Measurements from ENCODE around the gene EFCAB7. TPM values are rescaled to one million over a fixed set of nuclear protein-coding genes. Genes with fewer than 3 reads are reported as not detected.

Gene EFCAB7
- 10 to 100 TPM in 3 of 9 donors, 1 to 10 TPM in 6; 2.5 to 16.7 (median 5.2) TPM for total RNA-seq
- polyA plus RNA-seq: 10 to 100 TPM in 1 of 3 donors, 1 to 10 TPM in 2; 4.5 to 13.5 (median 7.3) TPM
- long read RNA-seq, donor 1, partial matches to known transcripts: 0 of 1 reads
- long read RNA-seq, donor 1, other reads (novel, unspliced or antisense): 0 of 1 reads
- long read RNA-seq, donor 2, partial matches to known transcripts: 0 of 1 reads
- long read RNA-seq, donor 2, other reads (novel, unspliced or antisense): 0 of 1 reads
- long read RNA-seq, donor 3, partial matches to known transcripts: 0 of 1 reads
- long read RNA-seq, donor 3, other reads (novel, unspliced or antisense): 0 of 1 reads
- long read RNA-seq, donor 4, partial matches to known transcripts: 1 of 5 reads
- long read RNA-seq, donor 4, other reads (novel, unspliced or antisense): 1 of 5 reads
- long read RNA-seq, donor 5, transcript EFCAB7-201 (14 exons, 2,313 nt): major isoform, 8 of 10 reads
- long read RNA-seq, donor 5, partial matches to known transcripts: 0 of 10 reads
- long read RNA-seq, donor 5, other reads (novel, unspliced or antisense): 2 of 10 reads
- long read RNA-seq, donor 6, partial matches to known transcripts: 3 of 5 reads
- long read RNA-seq, donor 6, other reads (novel, unspliced or antisense): 0 of 5 reads
- long read RNA-seq, donor 7: 0 reads
- long read RNA-seq, donor 8, partial matches to known transcripts: 0 of 3 reads
- long read RNA-seq, donor 8, other reads (novel, unspliced or antisense): 0 of 3 reads
- long read RNA-seq, donor 9: 0 reads
- long read RNA-seq, donor 10: 0 reads

- intact Hi-C loops (cut with DNase I): no loop called here
- no peaks in the 10 kb centered on the region for H3K9me3 ChIP-seq (replicated peaks in 1 of 3)
- H3K36me3 ChIP-seq (replicated peaks in 1 of 2): no peaks in the 10 kb centered on the region
- peaks cover 10 to 19% of the 10 kb centered on the region in 2 donors for H3K4me1 ChIP-seq (replicated peaks in 1 of 2)
- H3K4me3 ChIP-seq: peak within 1 kb of the TSS; percentile 35 to 58 (median 46)
- no peaks in the 10 kb centered on the region for H3K27me3 ChIP-seq
- H3K27ac ChIP-seq: peak within 1 kb of the TSS; percentile 32 to 96 (median 81)
- 0% methylated on average over 39 to 50 of the region's 50 CpGs for WGBS, 4 donors
- TF ChIP-seq CTCF (IDR thresholded peaks at IDR 0.05): no peak
- TF ChIP-seq POLR2A (IDR thresholded peaks at IDR 0.05): peak; percentile 1 to 68
- DNase-seq: peak; percentile 85 to 96 (median 92)
These were observed at the start of gene EFCAB7, which contains the start of gene ITGB3BP for GRCh38 chr1:63522891-63523728. Gene EFCAB7 (plus strand): TSS chr1:63523525. CDS start chr1:63525573, 2,048 bp downstream. Gene ITGB3BP (minus strand): TSS chr1:63523225. CDS start chr1:63523133, 92 bp downstream.

GRCh38 chr1:63475761-63476160 is 47.6 kb upstream of the EFCAB7 start:
- Histone ChIP-seq H3K27ac (no peak overlapping the region), H3K36me3 (replicated peaks in 1 of 2) (no peaks in the 10 kb centered on the region), H3K4me3 (no peak overlapping the region), H3K4me1 (replicated peaks in 1 of 2) (no peaks in the 10 kb centered on the region), H3K9me3 (replicated peaks in 1 of 3) (no peaks in the 10 kb centered on the region), H3K27me3 (no peaks in the 10 kb centered on the region)
- TF ChIP-seq CTCF (IDR thresholded peaks at IDR 0.05) (no peak), POLR2A (IDR thresholded peaks at IDR 0.05) (no peak)
- intact Hi-C loops (cut with DNase I): no loop called here
- no peak for DNase-seq
- WGBS, 4 donors: 77 to 95% (median 89%) methylated on average over 7 of the region's 7 CpGs

- intact Hi-C loops (cut with DNase I): no loop called here
- no peak overlapping the region for H3K27ac ChIP-seq
- no peaks in the 10 kb centered on the region for H3K9me3 ChIP-seq (replicated peaks in 1 of 3)
- DNase-seq: no peak
- no peaks in the 10 kb centered on the region for H3K27me3 ChIP-seq
- WGBS, 4 donors: 54 to 60% (median 59%) methylated on average over 1 of the region's 1 CpG
- H3K4me3 ChIP-seq: no peak overlapping the region
- TF ChIP-seq CTCF (IDR thresholded peaks at IDR 0.05) (no peak), POLR2A (IDR thresholded peaks at IDR 0.05) (no peak)
- H3K36me3 ChIP-seq (replicated peaks in 1 of 2): no peaks in the 10 kb centered on the region
- no peaks in the 10 kb centered on the region for H3K4me1 ChIP-seq (replicated peaks in 1 of 2)
These were observed 43.3 kb upstream of the EFCAB7 start for GRCh38 chr1:63480057-63480456.
